ENCODE data around the gene NBAS. TPM values are rescaled to one million over a fixed set of nuclear protein-coding genes. Genes with fewer than 3 reads are reported as not detected.

The NBAS gene
- total and polyA plus RNA-seq, 2 of the 13 experiments (the other 11 are each of a cell fraction or from before 2014, with no cell fraction given), result 33.6 to 58.7 TPM

DNA sequence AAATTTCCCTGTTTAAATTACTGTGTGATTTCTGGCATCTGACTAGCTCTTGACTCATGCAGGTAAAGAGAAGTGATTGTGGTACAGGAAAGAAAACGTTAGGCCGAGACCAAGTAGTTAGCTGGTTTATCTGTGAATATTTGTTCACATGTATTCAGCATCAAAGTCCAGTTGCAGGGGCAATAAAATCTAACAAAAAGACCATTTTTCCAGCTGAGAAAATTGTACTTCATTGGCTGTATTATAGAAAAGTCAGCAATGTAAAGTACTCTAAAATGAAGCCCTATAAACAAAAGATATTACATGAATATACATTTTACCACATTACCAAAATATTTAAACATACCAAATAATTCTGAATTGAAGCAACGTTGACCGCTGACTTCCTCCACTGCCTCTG is 88.3 kb downstream of the NBAS start:
- intact Hi-C loops (cut with micrococcal nuclease; ENCODE audit: unreplicated experiment), result no loop called here
- no peak for ATAC-seq
- Histone ChIP-seq H3K9ac (ENCODE audit: insufficient read depth, low read depth, low read length) (no peak overlapping the region), H3K27ac (ENCODE audit: extremely low read length, insufficient read depth, low read length) (no peak overlapping the region), H3K79me2 (ENCODE audit: insufficient read depth, low read length) (no peaks in the 10 kb centered on the region), H3K9me3 (ENCODE audit: low read length) (no peaks in the 10 kb centered on the region), H2AFZ (ENCODE audit: low read length) (no peak overlapping the region), H3K27me3 (ENCODE audit: control insufficient read depth in 1 of 2, insufficient read depth in 2 of 2, low read length in 2 of 2) (no peaks in the 10 kb centered on the region), H3K4me3 (replicated peaks in 1 of 3; ENCODE audit: insufficient read depth in 1 of 3, low read depth in 2 of 3, low read length in 3 of 3) (no peak overlapping the region), H3K36me3 (replicated peaks in 1 of 2; ENCODE audit: control insufficient read depth in 1 of 2, insufficient read depth in 2 of 2, low read length in 2 of 2) (peaks cover 8 to 31% of the 10 kb centered on the region in 2 experiments), H3K4me1 (ENCODE audit: insufficient read depth, low read length) (no peaks in the 10 kb centered on the region), H4K20me1 (ENCODE audit: insufficient read depth, low read length) (no peaks in the 10 kb centered on the region), H3K4me2 (ENCODE audit: low read depth, low read length) (no peak overlapping the region)
- TF ChIP-seq, protein P1, sequence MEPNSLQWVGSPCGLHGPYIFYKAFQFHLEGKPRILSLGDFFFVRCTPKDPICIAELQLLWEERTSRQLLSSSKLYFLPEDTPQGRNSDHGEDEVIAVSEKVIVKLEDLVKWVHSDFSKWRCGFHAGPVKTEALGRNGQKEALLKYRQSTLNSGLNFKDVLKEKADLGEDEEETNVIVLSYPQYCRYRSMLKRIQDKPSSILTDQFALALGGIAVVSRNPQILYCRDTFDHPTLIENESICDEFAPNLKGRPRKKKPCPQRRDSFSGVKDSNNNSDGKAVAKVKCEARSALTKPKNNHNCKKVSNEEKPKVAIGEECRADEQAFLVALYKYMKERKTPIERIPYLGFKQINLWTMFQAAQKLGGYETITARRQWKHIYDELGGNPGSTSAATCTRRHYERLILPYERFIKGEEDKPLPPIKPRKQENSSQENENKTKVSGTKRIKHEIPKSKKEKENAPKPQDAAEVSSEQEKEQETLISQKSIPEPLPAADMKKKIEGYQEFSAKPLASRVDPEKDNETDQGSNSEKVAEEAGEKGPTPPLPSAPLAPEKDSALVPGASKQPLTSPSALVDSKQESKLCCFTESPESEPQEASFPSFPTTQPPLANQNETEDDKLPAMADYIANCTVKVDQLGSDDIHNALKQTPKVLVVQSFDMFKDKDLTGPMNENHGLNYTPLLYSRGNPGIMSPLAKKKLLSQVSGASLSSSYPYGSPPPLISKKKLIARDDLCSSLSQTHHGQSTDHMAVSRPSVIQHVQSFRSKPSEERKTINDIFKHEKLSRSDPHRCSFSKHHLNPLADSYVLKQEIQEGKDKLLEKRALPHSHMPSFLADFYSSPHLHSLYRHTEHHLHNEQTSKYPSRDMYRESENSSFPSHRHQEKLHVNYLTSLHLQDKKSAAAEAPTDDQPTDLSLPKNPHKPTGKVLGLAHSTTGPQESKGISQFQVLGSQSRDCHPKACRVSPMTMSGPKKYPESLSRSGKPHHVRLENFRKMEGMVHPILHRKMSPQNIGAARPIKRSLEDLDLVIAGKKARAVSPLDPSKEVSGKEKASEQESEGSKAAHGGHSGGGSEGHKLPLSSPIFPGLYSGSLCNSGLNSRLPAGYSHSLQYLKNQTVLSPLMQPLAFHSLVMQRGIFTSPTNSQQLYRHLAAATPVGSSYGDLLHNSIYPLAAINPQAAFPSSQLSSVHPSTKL (CRISPR knock-in tag; IDR thresholded peaks at IDR 0.05), result no peak
- TF ChIP-seq TBX2 (CRISPR knock-in tag; IDR thresholded peaks at IDR 0.05; ENCODE audit: borderline replicate concordance), result no peak
- TF ChIP-seq ZSCAN20 (CRISPR knock-in tag; IDR thresholded peaks at IDR 0.05; ENCODE audit: borderline replicate concordance), result no peak
- no peak for TF ChIP-seq NFKB2 (CRISPR knock-in tag; IDR thresholded peaks at IDR 0.05; ENCODE audit: borderline replicate concordance)
- TF ChIP-seq, protein P2, sequence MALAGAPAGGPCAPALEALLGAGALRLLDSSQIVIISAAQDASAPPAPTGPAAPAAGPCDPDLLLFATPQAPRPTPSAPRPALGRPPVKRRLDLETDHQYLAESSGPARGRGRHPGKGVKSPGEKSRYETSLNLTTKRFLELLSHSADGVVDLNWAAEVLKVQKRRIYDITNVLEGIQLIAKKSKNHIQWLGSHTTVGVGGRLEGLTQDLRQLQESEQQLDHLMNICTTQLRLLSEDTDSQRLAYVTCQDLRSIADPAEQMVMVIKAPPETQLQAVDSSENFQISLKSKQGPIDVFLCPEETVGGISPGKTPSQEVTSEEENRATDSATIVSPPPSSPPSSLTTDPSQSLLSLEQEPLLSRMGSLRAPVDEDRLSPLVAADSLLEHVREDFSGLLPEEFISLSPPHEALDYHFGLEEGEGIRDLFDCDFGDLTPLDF (CRISPR knock-in tag; IDR thresholded peaks at IDR 0.05), result no peak
- TF ChIP-seq ZNF816 (CRISPR knock-in tag; IDR thresholded peaks at IDR 0.05; ENCODE audit: borderline replicate concordance), result no peak
- no peak for TF ChIP-seq ATF2 (CRISPR knock-in tag; IDR thresholded peaks at IDR 0.05)
- no peak for TF ChIP-seq CENPT (CRISPR knock-in tag; IDR thresholded peaks at IDR 0.05; ENCODE audit: low read depth)
- no peak for TF ChIP-seq ZNF547 (CRISPR knock-in tag; IDR thresholded peaks at IDR 0.05)
- no peak for TF ChIP-seq MAZ (IDR thresholded peaks at IDR 0.05; ENCODE audit: borderline replicate concordance, low read depth, low read length)
- TF ChIP-seq MAZ (CRISPR knock-in tag; IDR thresholded peaks at IDR 0.05; ENCODE audit: low read depth), result no peak
- no peak for TF ChIP-seq ELF1 (CRISPR knock-in tag; IDR thresholded peaks at IDR 0.05)
- 95% methylated on average over 4 of the region's 4 CpGs for WGBS (ENCODE audit: low lambda C conversion rate)
- no peak for DNase-seq (ENCODE audit: low spot score)
- no TSS peak for BruUV-seq (replicated peaks)
- CTCF ChIA-PET (ENCODE audit: low intra/inter-chr PET ratio, low total read pairs), result no interaction called here
- FAIRE-seq, result no peak
- in situ Hi-C loops (cut with HindIII; ENCODE audit: extremely low pct_ligation_motif_present, low pct_unique_long_range_greater_than_20kb), result no loop called here
- POLR2A ChIA-PET, result no interaction called here

All from HepG2 (cell line).